Posterior cingulate gyrus (tissue), 11 donors: ENCODE measurements around the gene BTNL2.

ENCODE experiments used
- DNase-seq, 10 donors: peaks; one replicate each; pipeline versions ENCODE4 v3.0.0 to v3.0.0-alpha.2; 2020 to 2021; ENCODE audit warnings: mixed read lengths in 3 of 10
- intact Hi-C: fragments of 100-400 bp; cut with DNase I; formaldehyde crosslinking; loops from one replicate; pipeline ENCODE4 v1.15.1; 2023

The BTNL2 gene

DNA sequence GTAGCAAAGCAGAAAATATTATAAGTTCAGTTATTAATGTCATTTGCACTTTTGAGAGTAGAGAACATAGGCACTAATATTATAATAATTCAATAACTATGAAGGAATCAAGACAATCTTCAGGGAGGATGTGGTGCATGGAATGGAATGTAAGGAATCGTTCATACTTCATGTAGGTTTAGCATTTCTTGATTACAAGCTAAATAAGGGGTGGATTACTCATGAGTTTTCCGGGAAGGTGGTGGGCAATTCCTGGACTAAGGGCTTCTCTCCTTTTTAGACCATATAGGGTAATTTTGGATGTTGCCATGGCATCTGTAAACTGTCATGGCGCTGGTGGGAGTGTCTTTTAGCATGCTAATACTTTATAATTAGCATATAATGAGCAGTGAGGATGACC lies 9.1 kb upstream of the BTNL2 start:
- intact Hi-C loops = loop anchor here (5.0 kb wide), 1 partner anchor 451 kb away; no protein-coding TSS in a partner anchor
- DNase-seq = no peak

DNA sequence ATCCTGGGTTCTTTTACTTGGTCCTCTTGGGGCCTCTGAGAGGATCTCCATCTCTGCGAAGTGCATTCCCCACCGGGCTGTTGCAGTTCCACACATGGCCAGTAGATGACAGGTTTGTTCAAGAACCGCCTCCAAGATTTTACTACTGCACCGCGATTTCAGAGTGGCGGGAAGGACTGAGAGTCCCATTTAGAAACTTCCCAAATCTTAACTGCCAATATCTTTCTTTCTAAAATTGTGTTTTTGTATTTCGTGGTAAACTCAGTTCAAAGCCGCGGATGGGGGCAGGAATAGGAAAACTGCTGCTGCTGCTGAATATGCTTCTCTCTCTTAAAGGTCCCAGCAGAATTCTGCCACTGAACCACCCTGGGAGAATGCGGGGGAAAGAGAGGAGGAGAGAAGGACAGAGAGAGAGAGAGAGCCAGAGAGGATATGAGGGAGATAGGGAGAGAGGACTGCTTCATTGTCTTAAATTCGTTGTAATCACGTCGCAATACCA lies 8.6 kb upstream of the BTNL2 start:
- DNase-seq = peak; percentile 27 to 93 (median 74)
- intact Hi-C loops = loop anchor here (5.0 kb wide), 1 partner anchor 452 kb away; no protein-coding TSS in a partner anchor

DNA sequence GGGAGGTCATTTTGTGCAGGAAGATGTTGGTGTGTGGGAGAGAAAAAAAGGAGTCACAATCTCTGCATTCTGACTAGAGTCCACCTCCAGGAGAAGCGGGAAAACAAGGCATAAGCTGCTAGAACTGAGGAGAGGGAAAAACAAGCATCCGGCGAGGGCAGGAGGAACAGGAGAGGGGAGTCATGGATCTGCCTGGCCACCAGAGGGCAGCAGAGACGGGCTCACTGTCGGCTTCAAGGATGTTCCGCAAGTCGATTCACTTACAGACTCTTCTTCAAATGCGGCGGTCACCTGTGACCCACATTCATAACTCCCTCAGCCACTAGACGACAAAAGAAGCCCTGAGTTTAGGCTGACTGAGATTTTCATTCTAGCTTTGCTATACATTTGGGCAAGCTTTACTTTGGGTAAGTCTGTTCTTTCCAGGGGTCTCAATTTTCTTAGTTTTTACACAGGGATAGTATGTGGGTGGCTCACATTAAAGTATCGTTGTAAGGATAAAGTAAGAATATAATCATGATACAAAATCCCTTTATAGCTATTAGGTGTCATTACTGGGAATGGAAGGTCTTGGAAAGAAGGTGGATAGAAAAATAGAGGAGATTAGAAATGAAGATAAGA lies 6.6 kb upstream of the BTNL2 start:
- intact Hi-C loops = loop anchor here (1.0 to 5.0 kb wide), 3 partner anchors 171 to 384 kb away; no protein-coding TSS in a partner anchor
- peak; percentile 57 to 96 (median 82) for DNase-seq

DNA sequence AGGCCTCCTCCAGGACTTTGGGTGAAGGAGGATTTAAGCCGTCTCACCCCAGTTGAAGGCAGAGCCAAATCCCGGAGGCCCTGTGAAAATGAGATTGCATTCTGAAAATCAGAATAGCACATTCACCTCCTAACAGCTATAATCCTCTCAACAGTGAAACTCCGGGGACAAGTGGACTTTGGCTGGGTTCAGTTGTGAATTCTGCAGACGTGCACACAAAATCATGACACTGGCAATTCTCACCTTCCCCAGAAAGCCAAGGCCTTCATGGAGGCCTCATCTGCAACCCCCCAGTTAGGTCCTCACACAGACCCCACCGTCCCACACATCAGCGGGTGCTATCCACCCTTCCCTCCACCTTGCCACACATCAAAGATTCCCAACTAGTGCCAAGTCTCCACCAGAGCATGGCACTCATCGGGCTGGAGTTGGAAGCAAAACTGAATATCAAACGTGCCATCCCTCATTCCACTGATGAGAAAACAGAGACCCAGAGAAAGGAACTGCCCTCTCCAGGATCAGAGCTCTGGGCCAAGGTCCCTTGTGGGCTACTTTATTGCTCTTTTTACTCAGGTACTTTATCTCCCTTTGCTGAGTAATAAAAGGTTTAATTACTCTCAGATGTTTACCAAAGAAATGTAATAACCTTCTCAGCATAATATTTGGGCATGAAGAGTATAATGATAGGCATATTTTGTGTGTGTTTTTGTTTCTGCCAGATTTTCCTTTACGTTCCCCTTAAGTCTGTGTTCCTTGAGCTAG lies 4.8 kb upstream of the BTNL2 start:
- intact Hi-C loops = loop anchor here (2.0 to 5.0 kb wide), 2 partner anchors 169 to 289 kb away; no protein-coding TSS in a partner anchor
- DNase-seq = no peak

DNA sequence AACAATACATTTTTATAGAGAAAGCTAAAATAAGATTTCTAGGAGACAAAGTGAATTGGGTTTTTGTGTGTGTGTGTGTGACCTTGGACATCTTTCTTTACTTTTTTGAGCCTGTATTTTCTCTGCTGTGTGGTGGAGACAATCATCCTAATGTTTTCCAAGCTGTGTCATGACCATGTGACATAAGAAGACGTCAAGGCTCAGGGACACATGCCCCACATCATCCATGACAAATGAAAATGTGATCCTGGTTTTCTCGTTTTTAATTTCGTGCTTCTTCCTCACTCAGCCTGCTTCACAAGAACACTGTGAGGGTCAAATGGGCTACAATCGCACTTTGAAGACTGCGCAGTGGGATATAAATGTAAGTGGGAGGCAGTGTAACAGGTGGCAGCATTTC lies 3.9 kb upstream of the BTNL2 start:
- DNase-seq = no peak
- intact Hi-C loops = loop anchor here (5.0 kb wide), 1 partner anchor 169 kb away; no protein-coding TSS in a partner anchor

DNA sequence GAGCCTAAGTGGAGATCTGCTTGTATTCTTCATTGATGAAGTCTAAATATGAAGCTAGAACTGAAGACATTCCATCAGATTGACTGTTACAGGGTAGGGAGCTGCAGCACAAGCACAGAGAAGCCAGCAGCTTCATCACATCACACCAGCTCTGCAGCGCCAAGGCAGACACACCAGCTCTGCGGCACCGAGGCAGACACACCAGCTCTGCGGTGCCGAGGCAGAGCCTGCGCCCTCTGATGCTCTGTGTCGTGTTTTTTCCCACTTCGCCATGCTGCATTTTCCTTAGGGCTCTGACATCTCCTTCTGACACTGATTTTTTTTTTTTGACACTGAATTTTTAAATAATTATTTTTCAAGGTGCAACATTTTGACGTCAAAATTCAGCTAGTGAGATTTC lies 784 bp downstream of the BTNL2 start:
- intact Hi-C loops = no loop called here
- DNase-seq = no peak

DNA sequence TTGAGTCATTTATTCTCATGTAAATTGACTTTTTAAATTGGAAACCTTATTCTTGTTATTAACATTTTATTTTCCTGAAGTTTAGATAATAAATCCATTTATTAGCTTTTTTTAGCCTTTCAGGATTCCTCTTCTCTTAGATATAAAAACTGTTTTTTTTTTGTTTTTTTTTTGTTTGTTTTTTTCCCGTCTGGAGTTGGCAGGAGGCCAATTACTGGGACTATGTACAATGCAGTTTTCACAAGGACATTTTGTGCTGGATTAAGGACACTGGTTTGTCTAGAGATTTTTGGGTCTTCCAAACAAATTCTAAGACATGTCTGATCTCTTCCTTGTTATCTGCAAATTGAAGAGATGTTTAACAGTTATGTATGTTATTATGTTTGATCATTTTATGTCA lies 1.3 kb downstream of the BTNL2 start:
- no peak for DNase-seq
- intact Hi-C loops = no loop called here

DNA sequence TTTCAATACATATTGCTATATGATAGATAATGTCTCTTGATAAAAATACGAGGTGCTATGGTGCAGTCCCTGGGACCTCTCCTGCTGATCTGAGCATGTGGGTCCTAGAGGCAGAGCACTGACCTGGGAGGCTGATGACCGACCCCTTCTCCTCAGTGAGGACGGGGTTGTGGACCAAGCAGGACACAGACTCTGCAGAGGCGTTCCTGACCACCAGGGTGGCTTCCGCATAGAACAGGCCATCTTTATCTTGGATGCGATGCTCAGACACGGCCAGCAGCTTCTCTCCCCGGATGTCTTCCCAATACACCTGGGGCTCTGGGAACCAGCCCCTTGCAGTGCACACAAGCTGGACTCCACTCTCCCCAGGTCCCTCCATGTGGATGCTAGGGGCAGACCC lies 4.2 kb downstream of the BTNL2 start:
- DNase-seq = no peak
- intact Hi-C loops = no loop called here

DNA sequence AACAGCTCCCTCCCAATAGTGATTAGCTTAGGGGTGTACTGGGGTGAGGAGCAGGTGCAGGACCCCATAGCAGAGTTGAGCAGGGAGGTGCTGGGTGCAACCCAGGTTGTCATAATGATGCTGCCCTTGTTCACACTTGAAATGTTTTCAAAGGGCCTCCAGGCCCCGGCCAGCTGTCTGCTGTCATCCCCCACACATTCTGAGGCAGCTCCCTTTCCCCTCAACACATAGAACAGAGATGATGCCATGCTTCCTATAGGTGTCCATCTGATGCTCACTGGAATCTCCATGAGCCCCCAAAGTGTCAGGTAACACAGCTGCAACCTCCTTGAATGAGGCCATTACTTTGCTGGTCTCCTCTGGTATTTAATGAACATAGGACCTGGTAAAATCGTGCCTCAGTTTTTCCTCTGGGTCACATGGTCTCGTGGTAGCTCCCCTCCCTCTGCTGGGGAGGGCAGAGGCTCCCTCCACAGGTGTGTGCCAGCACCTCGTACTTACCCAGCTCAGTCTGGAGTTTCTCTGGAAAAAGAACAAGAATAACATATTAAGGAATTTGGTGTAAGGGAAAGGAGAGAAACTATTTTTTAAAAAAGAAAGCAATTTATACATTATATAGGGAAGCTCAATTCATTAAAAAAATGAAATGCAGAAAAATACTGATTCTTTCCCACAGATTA lies 5.6 kb downstream of the BTNL2 start:
- intact Hi-C loops = no loop called here
- no peak for DNase-seq

DNA sequence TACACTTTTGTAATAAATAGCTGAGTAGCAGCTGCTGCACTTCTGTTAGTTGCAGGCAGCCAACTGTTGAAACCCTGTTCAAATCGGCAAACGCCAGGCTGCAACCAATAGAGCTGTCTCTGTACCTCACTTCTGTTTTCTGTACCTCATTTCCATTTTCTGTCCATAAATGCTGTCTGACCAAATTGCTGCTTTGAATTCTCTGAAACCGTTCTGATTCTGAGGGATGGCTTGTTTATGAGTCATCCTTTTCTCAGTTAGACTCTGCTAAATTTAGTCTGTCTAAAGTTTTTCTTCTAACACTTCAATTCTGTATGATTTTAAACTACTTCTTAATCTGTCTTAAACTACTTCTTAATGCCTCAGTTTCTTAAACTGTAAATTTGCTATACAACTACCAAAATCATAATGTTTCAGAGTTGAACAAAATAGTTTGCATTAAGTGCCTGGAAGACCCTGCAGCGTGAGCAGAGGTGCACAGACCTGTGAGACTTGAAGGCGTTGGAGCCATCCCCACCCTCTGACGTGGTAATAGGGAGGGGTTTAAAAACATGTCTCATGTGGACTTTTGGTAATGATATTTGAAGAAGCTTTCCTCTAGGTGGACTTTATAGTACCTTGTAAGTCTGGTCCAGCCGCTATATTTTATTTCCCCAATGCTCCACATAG lies 9.6 kb downstream of the BTNL2 start:
- intact Hi-C loops = no loop called here
- DNase-seq = no peak

DNA sequence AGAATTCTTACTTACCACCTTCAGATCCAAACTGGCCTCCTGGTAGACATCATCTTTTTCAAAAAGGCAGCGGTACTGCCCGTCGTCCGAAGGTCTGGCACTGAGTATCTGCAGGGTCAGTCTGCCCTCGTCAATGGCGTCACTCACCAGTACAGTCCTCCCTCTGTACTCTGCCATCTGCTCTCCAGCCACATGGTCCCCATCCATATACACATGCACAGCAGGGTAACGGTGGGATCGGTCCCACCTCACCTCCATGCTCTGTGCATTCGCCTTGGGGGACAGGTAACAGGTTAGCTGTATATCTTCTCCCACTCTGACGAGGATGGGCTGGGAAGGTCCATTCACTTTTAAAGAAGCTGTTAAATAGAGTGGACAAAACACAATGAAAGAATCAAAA lies 11.0 kb downstream of the BTNL2 start:
- intact Hi-C loops = no loop called here
- DNase-seq = no peak

DNA sequence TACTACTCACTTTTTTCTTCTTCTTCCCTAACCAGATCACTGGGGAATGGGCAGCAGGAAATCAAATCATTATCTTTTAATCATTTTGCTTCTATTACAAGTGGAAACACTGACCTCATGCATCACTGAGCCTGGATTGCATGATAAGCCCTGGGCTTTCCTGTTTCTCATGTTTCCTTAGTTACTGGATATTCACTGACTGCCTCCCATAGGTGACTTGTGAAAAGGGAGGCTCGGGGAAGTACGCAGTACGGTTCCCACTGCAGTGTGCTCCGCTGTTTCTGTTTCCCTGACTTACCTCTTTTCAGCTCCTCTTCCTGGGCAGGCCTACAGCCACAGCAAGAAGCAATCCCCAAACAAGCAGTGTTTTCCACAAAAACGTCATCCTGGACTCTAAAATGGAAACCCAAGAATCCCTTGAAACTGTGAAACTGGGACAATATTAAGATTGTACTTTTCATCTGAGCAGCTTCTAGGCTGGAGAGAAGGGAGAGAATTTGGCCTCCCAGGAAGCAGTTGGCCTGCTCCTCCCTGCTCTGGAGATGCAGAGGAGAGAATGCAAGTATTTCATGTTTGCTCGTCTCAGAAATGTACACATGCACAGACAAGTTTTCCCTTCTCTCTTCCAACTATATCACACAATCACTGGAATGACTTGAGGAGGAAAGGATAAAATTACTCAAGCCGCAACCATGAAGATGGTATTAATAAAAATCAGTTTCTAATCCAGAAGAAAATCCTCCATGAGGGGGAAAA lies 13.1 kb downstream of the BTNL2 start:
- no peak for DNase-seq
- intact Hi-C loops = no loop called here

DNA sequence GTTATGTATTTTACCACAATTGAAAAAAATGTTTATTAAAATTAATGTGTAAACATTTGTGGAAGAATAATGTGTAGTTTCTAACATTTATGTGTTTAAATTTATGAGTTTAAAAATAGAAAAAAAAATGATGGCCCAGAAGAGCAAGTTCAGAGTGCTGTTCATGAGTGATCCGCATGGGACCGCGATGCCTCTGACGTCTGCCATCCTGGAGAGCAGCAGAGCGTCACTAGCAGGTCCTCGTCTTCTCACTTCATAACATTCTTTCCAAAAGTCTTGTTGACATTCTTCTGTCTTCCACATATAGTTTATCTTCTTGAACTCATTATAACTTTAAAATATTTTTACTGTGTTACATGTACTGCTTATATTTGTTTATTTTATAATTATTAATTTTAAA lies 15.5 kb downstream of the BTNL2 start:
- no peak for DNase-seq
- intact Hi-C loops = no loop called here

DNA sequence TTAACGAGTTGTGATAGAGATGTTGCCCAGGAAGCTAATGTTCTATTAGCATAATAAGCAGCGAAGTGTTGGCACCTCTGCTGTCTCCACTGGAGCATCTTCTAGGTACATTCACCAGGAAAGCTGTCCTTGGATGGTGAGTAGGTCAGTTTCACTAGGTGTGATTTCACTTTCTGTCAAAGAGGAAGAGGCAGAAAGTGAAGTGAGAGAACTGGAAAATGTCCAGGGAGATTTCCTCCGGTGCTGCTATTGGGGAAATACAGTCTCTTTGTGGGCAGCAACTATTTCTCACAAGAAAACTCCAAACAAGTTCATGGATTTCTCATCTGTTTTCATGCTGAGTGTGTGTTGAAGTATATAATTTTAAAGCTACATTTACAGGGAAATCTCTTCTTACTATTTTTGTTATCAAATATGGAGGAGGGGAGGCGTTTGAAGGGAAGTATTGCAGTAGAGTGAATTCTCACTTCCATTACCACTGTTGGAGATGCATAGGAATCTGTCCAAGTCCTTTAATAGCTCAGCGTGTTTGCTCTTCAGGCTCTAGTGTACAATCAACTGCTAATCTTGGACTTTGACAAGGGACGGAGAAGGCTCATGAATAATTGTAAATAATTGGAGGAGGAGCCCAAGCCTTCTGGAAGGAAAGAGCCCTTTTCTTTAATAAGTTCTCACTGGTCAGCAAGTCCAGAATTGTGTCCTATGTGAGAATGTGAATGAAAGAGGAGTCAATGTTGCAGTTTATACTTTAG lies 19.2 kb downstream of the BTNL2 start:
- no peak for DNase-seq
- intact Hi-C loops = no loop called here

DNA sequence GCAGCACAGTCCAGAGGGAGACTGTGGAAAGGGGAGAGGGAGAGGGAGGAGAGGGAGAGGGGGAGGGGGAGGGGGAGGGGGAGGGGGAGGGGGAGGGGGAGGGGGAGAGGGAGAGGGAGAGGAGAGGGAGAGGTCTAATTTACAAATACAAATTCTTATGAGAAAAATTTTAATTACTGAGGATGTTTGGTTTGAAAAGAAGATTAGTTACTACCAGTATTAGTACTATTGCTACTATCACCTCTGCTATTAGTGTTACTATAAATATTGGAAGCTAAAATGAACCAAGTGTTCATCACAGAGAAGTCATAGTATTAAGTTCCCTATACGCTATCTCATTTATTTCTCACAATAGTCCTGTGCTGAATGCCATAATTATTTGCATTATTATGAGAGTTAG lies 20.9 kb downstream of the BTNL2 start:
- intact Hi-C loops = no loop called here
- DNase-seq = no peak

DNA sequence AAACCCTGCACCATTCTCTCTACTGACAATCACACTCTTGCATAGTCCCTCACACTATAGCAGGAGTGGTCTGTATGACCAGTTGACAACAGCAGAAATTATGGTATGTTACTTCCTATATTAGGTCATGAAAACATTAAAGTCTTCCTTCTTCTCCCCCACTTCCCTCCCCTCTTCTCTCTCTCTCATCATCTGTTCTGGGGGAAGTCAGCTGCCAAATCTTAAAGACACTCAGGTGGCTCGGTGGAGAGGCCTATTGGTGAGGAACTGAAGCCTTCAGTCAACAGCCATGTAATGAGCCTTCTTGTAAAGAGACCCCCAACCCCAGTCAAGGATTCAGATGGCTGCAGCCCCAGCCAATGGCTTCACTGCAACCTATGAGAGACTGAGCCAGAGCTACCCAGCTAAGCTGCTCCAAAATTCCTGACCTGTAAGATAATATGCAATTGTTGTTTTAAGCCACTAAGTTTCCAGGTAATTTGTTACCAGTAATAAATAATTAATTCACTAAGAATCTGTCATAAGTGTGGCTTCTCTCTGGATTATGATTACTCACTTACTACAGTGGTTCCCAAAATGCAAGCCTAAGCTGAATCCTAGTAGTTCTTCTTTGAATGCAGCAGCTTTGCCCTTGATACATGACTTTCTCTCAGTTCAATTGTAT lies 24.1 kb downstream of the BTNL2 start:
- intact Hi-C loops = no loop called here
- no peak for DNase-seq

DNA sequence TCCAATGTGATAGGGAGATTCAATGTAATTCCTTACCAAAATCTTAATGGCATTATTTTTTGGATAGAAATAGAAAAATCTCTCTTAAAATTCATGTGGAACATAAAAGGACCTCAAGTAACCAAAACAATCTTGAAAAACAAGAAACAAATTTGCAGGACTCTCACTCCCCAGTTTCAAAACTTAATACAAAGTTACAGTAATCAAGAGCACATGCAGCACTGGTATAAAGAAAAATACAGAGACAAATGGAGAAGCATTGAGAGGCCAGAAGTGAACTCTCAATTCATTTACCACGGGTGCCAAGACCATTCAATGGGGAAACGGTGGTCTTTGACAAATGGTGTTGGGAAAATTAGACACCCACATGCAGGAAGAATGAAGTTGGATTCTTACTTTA lies 27.4 kb downstream of the BTNL2 start:
- intact Hi-C loops = no loop called here

DNA sequence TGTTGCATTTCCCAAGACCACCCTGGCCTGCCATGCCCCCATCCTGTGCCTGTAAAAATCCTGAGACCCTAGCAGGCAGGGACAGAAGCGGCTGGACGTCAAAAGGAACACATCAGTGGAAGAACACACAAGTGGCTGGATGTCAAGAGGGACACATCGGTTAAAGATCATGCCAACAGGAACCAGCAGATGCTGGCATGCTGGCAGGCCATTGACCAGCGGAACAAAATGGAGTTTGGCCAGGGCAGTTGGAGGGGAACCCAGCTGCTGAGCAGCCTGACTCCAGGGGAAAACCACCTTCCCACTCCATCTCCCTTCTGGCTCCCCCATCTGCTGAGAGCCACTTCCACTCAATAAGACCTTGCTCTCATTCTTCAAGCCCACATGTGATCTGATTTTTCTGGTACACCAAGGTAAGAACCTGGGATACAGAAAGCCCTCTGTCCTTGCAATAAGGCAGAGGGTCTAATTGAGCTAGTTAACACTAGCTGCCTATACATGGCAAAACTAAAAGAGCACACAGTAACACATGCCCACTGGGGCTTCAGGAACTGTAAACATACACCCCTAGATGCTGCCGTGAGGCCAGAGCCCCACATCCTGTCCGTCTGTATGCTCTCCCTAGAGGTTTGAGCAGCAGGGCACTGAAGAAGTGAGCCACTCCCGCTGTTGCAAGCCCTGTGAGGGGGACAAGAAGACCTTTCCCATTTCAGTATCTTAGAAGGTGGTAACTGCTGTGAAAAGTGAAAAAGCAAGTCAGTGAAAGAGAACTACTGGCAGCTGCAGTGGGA lies 31.0 kb downstream of the BTNL2 start:
- no peak for DNase-seq
- intact Hi-C loops = no loop called here

More for the DNA sequence above, 27.4 kb downstream of the BTNL2 start:
- DNase-seq = no peak
